Measurements from ENCODE around the gene PIM3. TPM values are rescaled to one million over a fixed set of nuclear protein-coding genes. Genes with fewer than 3 reads are reported as not detected.
A peak's percentile ranks its signal among the peaks of the same experiment; 100 is the strongest.

PIM3 gene
- total RNA-seq, 1 donor from 2014 or later, result 97.2 TPM

DNA sequence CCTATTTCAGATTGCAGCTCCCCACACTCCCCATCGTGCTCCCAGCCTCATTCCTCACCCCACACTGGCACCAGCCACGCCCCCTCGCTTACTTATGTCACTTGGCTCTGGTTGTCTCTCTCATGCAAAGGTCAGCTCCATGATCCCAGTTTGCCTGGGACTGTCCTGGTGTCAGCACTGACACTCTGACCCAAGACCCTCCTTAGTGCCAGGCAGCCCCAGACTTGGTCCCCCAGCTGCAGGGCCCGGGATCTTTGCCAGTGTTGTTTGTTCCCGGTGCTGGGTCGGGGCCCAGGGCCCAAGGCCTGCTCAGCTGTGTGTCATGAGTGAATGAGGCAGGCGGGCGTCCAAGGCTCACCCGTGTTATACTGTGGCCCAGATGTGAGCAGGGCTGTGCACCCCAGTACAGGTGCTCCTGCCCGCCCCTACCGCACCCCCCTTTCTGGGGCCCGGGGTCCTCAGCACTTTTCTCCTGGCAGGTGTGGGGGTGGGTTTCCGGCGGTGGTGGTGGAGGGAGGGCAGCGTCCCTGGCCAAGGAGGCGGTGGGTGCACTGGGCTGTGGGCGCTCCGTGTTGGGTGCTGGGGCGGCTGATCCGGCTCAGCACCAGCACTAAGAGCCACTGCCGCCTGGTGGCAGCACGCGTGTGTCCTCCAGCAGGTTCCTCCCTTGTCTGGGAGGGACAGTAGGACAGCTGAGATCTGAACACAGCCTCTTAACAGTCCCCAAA, 32.5 kb downstream of the PIM3 start:
- intact Hi-C loops (cut with DNase I), result no loop called here
- Histone ChIP-seq H3K9me3 (peaks cover 10% of the 10 kb centered on the region), H3K27me3 (no peaks in the 10 kb centered on the region), H3K27ac (no peak overlapping the region), H3K4me1 (no peaks in the 10 kb centered on the region), H3K4me3 (no peak overlapping the region), H3K36me3 (no peaks in the 10 kb centered on the region)
- peak; percentile 72 to 82 for DNase-seq (ENCODE audit: extremely low spot score in 2 of 2)
- TF ChIP-seq POLR2AphosphoS5 (IDR thresholded peaks at IDR 0.05; ENCODE audit: insufficient read depth in 1 of 2, low read depth in 1 of 2), result no peak
- TF ChIP-seq, protein P1, sequence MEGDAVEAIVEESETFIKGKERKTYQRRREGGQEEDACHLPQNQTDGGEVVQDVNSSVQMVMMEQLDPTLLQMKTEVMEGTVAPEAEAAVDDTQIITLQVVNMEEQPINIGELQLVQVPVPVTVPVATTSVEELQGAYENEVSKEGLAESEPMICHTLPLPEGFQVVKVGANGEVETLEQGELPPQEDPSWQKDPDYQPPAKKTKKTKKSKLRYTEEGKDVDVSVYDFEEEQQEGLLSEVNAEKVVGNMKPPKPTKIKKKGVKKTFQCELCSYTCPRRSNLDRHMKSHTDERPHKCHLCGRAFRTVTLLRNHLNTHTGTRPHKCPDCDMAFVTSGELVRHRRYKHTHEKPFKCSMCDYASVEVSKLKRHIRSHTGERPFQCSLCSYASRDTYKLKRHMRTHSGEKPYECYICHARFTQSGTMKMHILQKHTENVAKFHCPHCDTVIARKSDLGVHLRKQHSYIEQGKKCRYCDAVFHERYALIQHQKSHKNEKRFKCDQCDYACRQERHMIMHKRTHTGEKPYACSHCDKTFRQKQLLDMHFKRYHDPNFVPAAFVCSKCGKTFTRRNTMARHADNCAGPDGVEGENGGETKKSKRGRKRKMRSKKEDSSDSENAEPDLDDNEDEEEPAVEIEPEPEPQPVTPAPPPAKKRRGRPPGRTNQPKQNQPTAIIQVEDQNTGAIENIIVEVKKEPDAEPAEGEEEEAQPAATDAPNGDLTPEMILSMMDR (IDR thresholded peaks at IDR 0.05), result peak; percentile 34 to 67 (median 51)

DNA sequence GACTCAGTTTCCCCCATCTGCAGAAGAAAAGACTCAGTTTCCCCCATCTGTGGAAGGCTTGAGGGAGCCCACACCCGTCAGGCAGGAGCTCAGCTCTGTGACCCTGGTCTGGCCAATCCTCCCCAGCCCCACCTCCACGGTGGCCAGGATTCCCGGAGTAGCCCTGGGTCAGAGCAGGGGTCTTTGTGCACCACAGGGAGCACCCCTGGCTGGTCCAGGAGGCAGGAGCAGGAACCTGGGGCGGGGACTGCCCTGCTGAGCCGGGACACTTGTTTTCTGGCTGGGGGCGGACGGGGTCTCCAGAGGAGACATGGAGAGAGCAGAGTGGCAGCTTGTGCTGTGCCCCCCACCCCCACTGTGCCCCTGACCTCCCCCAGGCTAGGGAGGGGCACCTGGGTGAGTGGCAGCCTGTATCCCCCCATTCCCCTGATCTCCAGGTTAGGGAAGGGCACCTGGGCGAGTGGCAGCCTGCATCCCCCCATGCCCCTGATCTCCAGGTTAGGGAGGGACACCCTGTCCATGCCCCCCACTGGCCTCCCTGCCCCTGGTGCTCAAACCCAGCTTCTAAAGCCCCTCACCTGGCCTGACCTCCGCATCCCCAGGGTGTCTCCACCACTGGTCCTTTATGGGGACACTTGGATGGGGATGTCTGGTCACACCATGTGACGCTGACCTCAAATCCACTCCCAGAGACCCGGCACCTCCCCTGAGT, 33.2 kb downstream of the PIM3 start:
- H3K4me1 ChIP-seq, result no peaks in the 10 kb centered on the region
- peaks cover 10% of the 10 kb centered on the region for H3K9me3 ChIP-seq
- no peaks in the 10 kb centered on the region for H3K36me3 ChIP-seq
- H3K27me3 ChIP-seq, result no peaks in the 10 kb centered on the region
- intact Hi-C loops (cut with DNase I), result no loop called here
- H3K4me3 ChIP-seq, result no peak overlapping the region
- H3K27ac ChIP-seq, result no peak overlapping the region
- peak; percentile 79 to 82 for DNase-seq (ENCODE audit: extremely low spot score in 2 of 2)
- TF ChIP-seq, protein P1 (IDR thresholded peaks at IDR 0.05), result no peak
- TF ChIP-seq POLR2AphosphoS5 (IDR thresholded peaks at IDR 0.05; ENCODE audit: insufficient read depth in 1 of 2, low read depth in 1 of 2), result no peak
- TF ChIP-seq POLR2A (IDR thresholded peaks at IDR 0.05), result no peak

DNA sequence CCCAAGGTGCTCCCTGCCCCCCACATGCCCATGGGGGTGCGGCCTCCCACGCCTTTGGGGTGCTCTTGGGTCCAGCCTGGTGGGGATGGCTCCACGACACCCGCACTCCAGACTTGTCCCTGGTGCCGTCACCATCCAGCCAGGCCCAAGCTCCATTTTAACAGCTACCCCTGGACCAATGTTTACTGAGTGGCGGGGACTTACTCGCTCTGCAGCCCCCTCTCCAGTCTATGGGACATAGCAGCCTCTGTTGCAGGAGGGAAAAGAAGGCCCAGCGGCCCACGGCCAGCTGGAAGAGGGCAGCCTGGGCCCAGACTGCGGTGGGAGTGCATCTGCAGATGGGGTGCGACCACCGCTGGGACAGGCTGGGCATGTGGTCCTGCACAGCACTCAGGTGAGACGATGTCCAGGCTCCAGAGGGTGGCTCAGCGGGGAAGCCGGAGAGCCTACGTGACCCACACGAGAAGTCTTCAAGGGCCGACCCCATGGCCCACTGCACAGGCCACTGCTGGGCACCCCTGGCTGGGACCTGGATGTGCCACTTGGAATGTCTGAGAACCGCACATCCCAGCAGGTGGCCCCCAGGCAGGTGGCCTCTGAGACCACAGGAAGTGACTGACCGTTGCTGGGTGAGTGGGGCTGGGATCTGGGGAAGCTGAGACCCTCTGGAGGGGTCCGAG, 33.9 kb downstream of the PIM3 start:
- Histone ChIP-seq H3K36me3 (no peaks in the 10 kb centered on the region), H3K4me1 (peaks cover 3% of the 10 kb centered on the region), H3K27me3 (no peaks in the 10 kb centered on the region), H3K27ac (no peak overlapping the region), H3K4me3 (no peak overlapping the region), H3K9me3 (peaks cover 10% of the 10 kb centered on the region)
- DNase-seq (ENCODE audit: extremely low spot score in 2 of 2), result peak in 1 of 2 donors; percentile 77
- TF ChIP-seq, protein P1 (IDR thresholded peaks at IDR 0.05), result no peak
- TF ChIP-seq POLR2A (IDR thresholded peaks at IDR 0.05) (no peak), POLR2AphosphoS5 (IDR thresholded peaks at IDR 0.05; ENCODE audit: insufficient read depth in 1 of 2, low read depth in 1 of 2) (no peak)
- intact Hi-C loops (cut with DNase I), result no loop called here

DNA sequence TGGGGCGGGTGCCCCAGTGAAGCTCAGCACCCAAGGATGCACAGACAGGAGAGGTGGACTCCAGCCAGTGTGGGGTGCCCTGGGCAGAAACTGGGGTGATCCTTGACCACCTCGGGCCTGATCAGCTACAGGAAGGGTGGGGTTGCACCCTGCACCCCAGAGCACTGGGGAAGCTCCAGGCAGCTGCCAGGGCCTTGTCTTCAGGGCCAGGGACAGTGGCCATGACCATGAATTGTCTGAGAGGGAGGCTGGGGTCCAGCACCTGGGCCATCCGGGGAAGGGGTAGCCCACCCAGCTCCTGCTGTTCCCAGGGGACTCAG, 34.4 kb downstream of the PIM3 start:
- no peaks in the 10 kb centered on the region for H3K27me3 ChIP-seq
- H3K9me3 ChIP-seq, result peaks cover 10% of the 10 kb centered on the region
- intact Hi-C loops (cut with DNase I), result no loop called here
- H3K27ac ChIP-seq, result no peak overlapping the region
- H3K4me1 ChIP-seq, result peaks cover 3% of the 10 kb centered on the region
- no peak overlapping the region for H3K4me3 ChIP-seq
- TF ChIP-seq POLR2AphosphoS5 (IDR thresholded peaks at IDR 0.05; ENCODE audit: insufficient read depth in 1 of 2, low read depth in 1 of 2), result no peak
- TF ChIP-seq, protein P1 (IDR thresholded peaks at IDR 0.05), result no peak
- TF ChIP-seq POLR2A (IDR thresholded peaks at IDR 0.05), result no peak
- H3K36me3 ChIP-seq, result no peaks in the 10 kb centered on the region
- peak; percentile 70 to 95 for DNase-seq (ENCODE audit: extremely low spot score in 2 of 2)
